SK-N-SH (cell line): ENCODE data around the gene ATR. TPM values are rescaled to one million over a fixed set of nuclear protein-coding genes. Genes with fewer than 3 reads are reported as not detected.

Experiments used
- CTCF ChIA-PET: fragments of 300-600, 350-600 bp; formaldehyde crosslinking; extraction: SDS; loops from one replicate; lab custom pipeline; 2021; lab: Yijun Ruan, JAX
- POLR2A ChIA-PET: fragments of 350-600 bp; sonication (Branson Sonifier 250); formaldehyde crosslinking; extraction: SDS; loops from one replicate; lab custom pipeline; 2020; ENCODE audit warnings: antibody characterized with exemption, inconsistent platforms; lab: Yijun Ruan, JAX
- DNase-seq: peaks from one replicate; pipeline ENCODE4 v3.0.0; 2012
- H2AFZ ChIP-seq: fragments of 200-600 bp; sonication (generic); 2 replicates; pipeline ENCODE4 v1.8.1; 2016; ENCODE audit warnings: antibody characterized with exemption, mild to moderate bottlenecking, low read depth
- H3F3A ChIP-seq: fragments of 200-600 bp; sonication (generic); replicated peaks from 2 replicates; pipeline ENCODE3; 2016; ENCODE audit warnings: antibody characterized with exemption, mild to moderate bottlenecking; ENCODE audit not compliant: insufficient read depth
- H3K27ac ChIP-seq, 2 experiments: fragments of 200-500 bp in 1 of 2; fragments of 200-600 bp in 1 of 2; sonication (Bioruptor generic) in 1 of 2; sonication (generic), shearing (Covaris generic) in 1 of 2; 2 replicates each; pipeline versions ENCODE4 v1.5.1 to v1.6.1; 2014 to 2016; ENCODE audit warnings: low read depth in 2 of 2, inconsistent platforms in 1 of 2, low read length in 1 of 2, mild to moderate bottlenecking in 1 of 2, mixed read lengths in 1 of 2
- H3K27me3 ChIP-seq: fragments of 200-600 bp; sonication (generic), shearing (Covaris generic); 2 replicates; pipeline ENCODE4 v1.6.1; 2016; ENCODE audit warnings: mixed run types; ENCODE audit not compliant: insufficient read depth
- H3K36me3 ChIP-seq, 2 experiments: fragments of 200-500 bp in 1 of 2; fragments of 200-600 bp in 1 of 2; sonication (Bioruptor generic) in 1 of 2; sonication (generic) in 1 of 2; replicated peaks in 1 of 2; 2 replicates each; pipeline versions ENCODE3 to v1.5.1; 2014 to 2016; ENCODE audit warnings: low read length in 1 of 2, mild to moderate bottlenecking in 1 of 2; ENCODE audit not compliant: insufficient read depth in 2 of 2, control insufficient read depth in 1 of 2
- H3K4me1 ChIP-seq, 2 experiments: fragments of 200-500 bp in 1 of 2; fragments of 200-600 bp in 1 of 2; sonication (Bioruptor generic) in 1 of 2; sonication (generic), shearing (Covaris generic) in 1 of 2; 2 replicates each; pipeline versions ENCODE4 v1.5.1 to v1.6.1; 2014 to 2016; ENCODE audit warnings: low read depth in 1 of 2, low read length in 1 of 2, mixed run types in 1 of 2; ENCODE audit not compliant: insufficient read depth in 2 of 2, control insufficient read depth in 1 of 2
- H3K4me2 ChIP-seq: fragments of 200-600 bp; sonication (generic), shearing (Covaris generic); 2 replicates; pipeline ENCODE4 v1.6.1; 2017; ENCODE audit warnings: mixed run types
- H3K4me3 ChIP-seq, 2 experiments: fragments of 200-500 bp in 1 of 2; fragments of 200-600 bp in 1 of 2; sonication (Bioruptor generic) in 1 of 2; sonication (generic), shearing (Covaris generic) in 1 of 2; 2 replicates each; pipeline versions ENCODE4 v1.5.1 to v1.8.1; 2014 to 2016; ENCODE audit warnings: low read depth in 2 of 2, inconsistent platforms in 1 of 2, low read length in 1 of 2, mild to moderate bottlenecking in 1 of 2, mixed read lengths in 1 of 2, moderate library complexity in 1 of 2
- H3K79me2 ChIP-seq: fragments of 200-600 bp; sonication (generic); 2 replicates; pipeline ENCODE4 v1.8.1; 2017; ENCODE audit warnings: mild to moderate bottlenecking; ENCODE audit not compliant: insufficient read depth
- H3K9ac ChIP-seq: fragments of 200-600 bp; sonication (generic); 2 replicates; pipeline ENCODE4 v1.6.1; 2017; ENCODE audit warnings: mixed run types
- H3K9me2 ChIP-seq: fragments of 200-600 bp; sonication (generic); 2 replicates; pipeline ENCODE4 v1.6.1; 2017; ENCODE audit warnings: mixed run types
- H3K9me3 ChIP-seq: fragments of 200-600 bp; sonication (generic); 2 replicates; pipeline ENCODE4 v1.6.1; 2017; ENCODE audit warnings: mixed run types, mild to moderate bottlenecking, moderate library complexity
- H4K20me1 ChIP-seq: fragments of 200-600 bp; sonication (generic); 2 replicates; pipeline ENCODE4 v1.6.1; 2017; ENCODE audit warnings: mild to moderate bottlenecking, mixed run types; ENCODE audit not compliant: insufficient read depth
- CHD2 ChIP-seq: fragments of 150-350 bp; IDR thresholded peaks from 2 replicates; pipeline ENCODE4 v1.6.1; 2018; ENCODE audit warnings: low read length; ENCODE audit not compliant: partially characterized antibody
- EZH2phosphoT487 ChIP-seq: fragments of 200-600 bp; sonication (generic); IDR thresholded peaks from 2 replicates; pipeline ENCODE4 v1.6.1; 2017; ENCODE audit warnings: low read depth, mixed run types, mild to moderate bottlenecking, antibody characterized with exemption, moderate library complexity, borderline replicate concordance
- FOSL2 ChIP-seq: IDR thresholded peaks from 2 replicates; pipeline ENCODE4 v1.4.0; 2012; ENCODE audit warnings: low read depth, mild to moderate bottlenecking, moderate library complexity, borderline replicate concordance
- FOXJ3 ChIP-seq: sonication (generic); formaldehyde crosslinking; IDR thresholded peaks from 2 replicates; pipeline ENCODE4 v1.5.1; 2020; ENCODE audit warnings: mild to moderate bottlenecking, missing genetic modification reagents
- GATA2 ChIP-seq: sonication (generic); formaldehyde crosslinking; IDR thresholded peaks from 2 replicates; pipeline ENCODE4 v1.5.0; 2020; ENCODE audit warnings: mild to moderate bottlenecking, missing genetic modification reagents
- JUND ChIP-seq: IDR thresholded peaks from 2 replicates; pipeline ENCODE4 v1.4.0; 2012
- MEF2A ChIP-seq: IDR thresholded peaks from 2 replicates; pipeline ENCODE4 v1.4.0; 2012; ENCODE audit warnings: low read depth, borderline replicate concordance
- NFIC ChIP-seq: IDR thresholded peaks from 2 replicates; pipeline ENCODE4 v1.4.0; 2012; ENCODE audit warnings: borderline replicate concordance
- NRF1 ChIP-seq: IDR thresholded peaks from 2 replicates; pipeline ENCODE4 v1.6.1; 2012; ENCODE audit warnings: low read depth, mild to moderate bottlenecking, low read length
- PBX3 ChIP-seq: IDR thresholded peaks from 2 replicates; pipeline ENCODE4; 2012
- POLR2AphosphoS5 ChIP-seq: IDR thresholded peaks from 2 replicates; pipeline ENCODE4 v1.6.1; 2012; ENCODE audit warnings: low read depth, low read length
- RAD21 ChIP-seq: IDR thresholded peaks from 2 replicates; pipeline ENCODE4 v1.6.1; 2012; ENCODE audit warnings: mild to moderate bottlenecking, low read length
- RFX5 ChIP-seq: IDR thresholded peaks from 2 replicates; pipeline ENCODE4 v1.6.1; 2012; ENCODE audit warnings: mild to moderate bottlenecking, improper control_type of control experiment, low read length
- SIN3A ChIP-seq: IDR thresholded peaks from 2 replicates; pipeline ENCODE4 v1.6.1; 2012; ENCODE audit warnings: low read depth, mild to moderate bottlenecking, low read length, moderate library complexity, borderline replicate concordance
- SMC3 ChIP-seq: IDR thresholded peaks from 2 replicates; pipeline ENCODE4 v1.6.1; 2012; ENCODE audit warnings: low read depth, low read length, improper control_type of control experiment
- WGBS: methylation state at CpG from one replicate; pipeline ENCODE4 v1.1.6; 2017; ENCODE audit warnings: low lambda C conversion rate; 5-methylcytosine and 5-hydroxymethylcytosine counted together
- polyA plus RNA-seq, 3 experiments: library from polyadenylated mRNA; depleted of rRNA; stranded (reverse); fragments of >200 nt; gene quantifications; 2 replicates each; pipeline ENCODE4 v1.2.3, GENCODE V29; 2012
- TF ChIP-seq, protein P1 (sequence below): fragments of 200-600 bp; sonication (generic); IDR thresholded peaks from 2 replicates; pipeline ENCODE4 v1.6.1; 2017; ENCODE audit warnings: antibody characterized with exemption, mild to moderate bottlenecking, moderate library complexity
- TF ChIP-seq, protein P2 (sequence below): IDR thresholded peaks from 2 replicates; pipeline ENCODE4 v1.4.0; 2012; ENCODE audit warnings: low read depth
- TF ChIP-seq, protein P3 (sequence below): IDR thresholded peaks from 2 replicates; pipeline ENCODE4 v1.6.1; 2012; ENCODE audit warnings: mild to moderate bottlenecking, low read depth, low read length, moderate library complexity
- TF ChIP-seq, protein P4 (sequence below): fragments of 150-350 bp; IDR thresholded peaks from 2 replicates; pipeline ENCODE4 v1.6.1; 2016; ENCODE audit warnings: mild to moderate bottlenecking, low read depth, low read length
- TF ChIP-seq, protein P5 (sequence below): IDR thresholded peaks from 2 replicates; pipeline ENCODE4 v1.4.0; 2012; ENCODE audit warnings: low read depth, borderline replicate concordance

Gene ATR
- polyA plus RNA-seq, 1 of the 3 experiments (the other 2 are of a cell fraction) = 7.3 TPM

- no peaks in the 10 kb centered on the region for H3K9me2 ChIP-seq
- no peak for DNase-seq
- ChIA-PET POLR2A (no interaction called here), CTCF (no interaction called here)
- H3K9me3 ChIP-seq = no peaks in the 10 kb centered on the region
- peaks cover 6% of the 10 kb centered on the region for H3F3A ChIP-seq
- no peak overlapping the region for H3K27ac ChIP-seq
- H3K36me3 ChIP-seq = peaks cover 38 to 52% of the 10 kb centered on the region in 2 experiments
- H3K4me1 ChIP-seq = no peaks in the 10 kb centered on the region
- no peak overlapping the region for H3K9ac ChIP-seq
- H4K20me1 ChIP-seq = no peaks in the 10 kb centered on the region
- no peak overlapping the region for H2AFZ ChIP-seq
- WGBS = 93% methylated on average over 3 of the region's 3 CpGs
- TF ChIP-seq FOSL2 = no peak
- no peak for TF ChIP-seq POLR2AphosphoS5
- TF ChIP-seq SMC3 = no peak
- TF ChIP-seq CHD2 = no peak
- TF ChIP-seq, protein P1, sequence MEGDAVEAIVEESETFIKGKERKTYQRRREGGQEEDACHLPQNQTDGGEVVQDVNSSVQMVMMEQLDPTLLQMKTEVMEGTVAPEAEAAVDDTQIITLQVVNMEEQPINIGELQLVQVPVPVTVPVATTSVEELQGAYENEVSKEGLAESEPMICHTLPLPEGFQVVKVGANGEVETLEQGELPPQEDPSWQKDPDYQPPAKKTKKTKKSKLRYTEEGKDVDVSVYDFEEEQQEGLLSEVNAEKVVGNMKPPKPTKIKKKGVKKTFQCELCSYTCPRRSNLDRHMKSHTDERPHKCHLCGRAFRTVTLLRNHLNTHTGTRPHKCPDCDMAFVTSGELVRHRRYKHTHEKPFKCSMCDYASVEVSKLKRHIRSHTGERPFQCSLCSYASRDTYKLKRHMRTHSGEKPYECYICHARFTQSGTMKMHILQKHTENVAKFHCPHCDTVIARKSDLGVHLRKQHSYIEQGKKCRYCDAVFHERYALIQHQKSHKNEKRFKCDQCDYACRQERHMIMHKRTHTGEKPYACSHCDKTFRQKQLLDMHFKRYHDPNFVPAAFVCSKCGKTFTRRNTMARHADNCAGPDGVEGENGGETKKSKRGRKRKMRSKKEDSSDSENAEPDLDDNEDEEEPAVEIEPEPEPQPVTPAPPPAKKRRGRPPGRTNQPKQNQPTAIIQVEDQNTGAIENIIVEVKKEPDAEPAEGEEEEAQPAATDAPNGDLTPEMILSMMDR = no peak
- TF ChIP-seq, protein P2, sequence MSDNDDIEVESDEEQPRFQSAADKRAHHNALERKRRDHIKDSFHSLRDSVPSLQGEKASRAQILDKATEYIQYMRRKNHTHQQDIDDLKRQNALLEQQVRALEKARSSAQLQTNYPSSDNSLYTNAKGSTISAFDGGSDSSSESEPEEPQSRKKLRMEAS = no peak
- TF ChIP-seq GATA2 = no peak
- TF ChIP-seq, protein P3, sequence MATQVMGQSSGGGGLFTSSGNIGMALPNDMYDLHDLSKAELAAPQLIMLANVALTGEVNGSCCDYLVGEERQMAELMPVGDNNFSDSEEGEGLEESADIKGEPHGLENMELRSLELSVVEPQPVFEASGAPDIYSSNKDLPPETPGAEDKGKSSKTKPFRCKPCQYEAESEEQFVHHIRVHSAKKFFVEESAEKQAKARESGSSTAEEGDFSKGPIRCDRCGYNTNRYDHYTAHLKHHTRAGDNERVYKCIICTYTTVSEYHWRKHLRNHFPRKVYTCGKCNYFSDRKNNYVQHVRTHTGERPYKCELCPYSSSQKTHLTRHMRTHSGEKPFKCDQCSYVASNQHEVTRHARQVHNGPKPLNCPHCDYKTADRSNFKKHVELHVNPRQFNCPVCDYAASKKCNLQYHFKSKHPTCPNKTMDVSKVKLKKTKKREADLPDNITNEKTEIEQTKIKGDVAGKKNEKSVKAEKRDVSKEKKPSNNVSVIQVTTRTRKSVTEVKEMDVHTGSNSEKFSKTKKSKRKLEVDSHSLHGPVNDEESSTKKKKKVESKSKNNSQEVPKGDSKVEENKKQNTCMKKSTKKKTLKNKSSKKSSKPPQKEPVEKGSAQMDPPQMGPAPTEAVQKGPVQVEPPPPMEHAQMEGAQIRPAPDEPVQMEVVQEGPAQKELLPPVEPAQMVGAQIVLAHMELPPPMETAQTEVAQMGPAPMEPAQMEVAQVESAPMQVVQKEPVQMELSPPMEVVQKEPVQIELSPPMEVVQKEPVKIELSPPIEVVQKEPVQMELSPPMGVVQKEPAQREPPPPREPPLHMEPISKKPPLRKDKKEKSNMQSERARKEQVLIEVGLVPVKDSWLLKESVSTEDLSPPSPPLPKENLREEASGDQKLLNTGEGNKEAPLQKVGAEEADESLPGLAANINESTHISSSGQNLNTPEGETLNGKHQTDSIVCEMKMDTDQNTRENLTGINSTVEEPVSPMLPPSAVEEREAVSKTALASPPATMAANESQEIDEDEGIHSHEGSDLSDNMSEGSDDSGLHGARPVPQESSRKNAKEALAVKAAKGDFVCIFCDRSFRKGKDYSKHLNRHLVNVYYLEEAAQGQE = no peak
- no peak for TF ChIP-seq EZH2phosphoT487
- no peak for TF ChIP-seq FOXJ3 (CRISPR knock-in tag)
- TF ChIP-seq JUND = no peak
- TF ChIP-seq NFIC = no peak
- TF ChIP-seq RFX5 = no peak
- TF ChIP-seq PBX3 = no peak
- TF ChIP-seq, protein P4, sequence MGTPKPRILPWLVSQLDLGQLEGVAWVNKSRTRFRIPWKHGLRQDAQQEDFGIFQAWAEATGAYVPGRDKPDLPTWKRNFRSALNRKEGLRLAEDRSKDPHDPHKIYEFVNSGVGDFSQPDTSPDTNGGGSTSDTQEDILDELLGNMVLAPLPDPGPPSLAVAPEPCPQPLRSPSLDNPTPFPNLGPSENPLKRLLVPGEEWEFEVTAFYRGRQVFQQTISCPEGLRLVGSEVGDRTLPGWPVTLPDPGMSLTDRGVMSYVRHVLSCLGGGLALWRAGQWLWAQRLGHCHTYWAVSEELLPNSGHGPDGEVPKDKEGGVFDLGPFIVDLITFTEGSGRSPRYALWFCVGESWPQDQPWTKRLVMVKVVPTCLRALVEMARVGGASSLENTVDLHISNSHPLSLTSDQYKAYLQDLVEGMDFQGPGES = no peak
- TF ChIP-seq RAD21 = no peak
- no peak for TF ChIP-seq SIN3A
- TF ChIP-seq, protein P5, sequence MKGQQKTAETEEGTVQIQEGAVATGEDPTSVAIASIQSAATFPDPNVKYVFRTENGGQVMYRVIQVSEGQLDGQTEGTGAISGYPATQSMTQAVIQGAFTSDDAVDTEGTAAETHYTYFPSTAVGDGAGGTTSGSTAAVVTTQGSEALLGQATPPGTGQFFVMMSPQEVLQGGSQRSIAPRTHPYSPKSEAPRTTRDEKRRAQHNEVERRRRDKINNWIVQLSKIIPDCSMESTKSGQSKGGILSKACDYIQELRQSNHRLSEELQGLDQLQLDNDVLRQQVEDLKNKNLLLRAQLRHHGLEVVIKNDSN = no peak
- TF ChIP-seq NRF1 = no peak
- TF ChIP-seq MEF2A = no peak
- no peaks in the 10 kb centered on the region for H3K79me2 ChIP-seq
- H3K4me3 ChIP-seq = no peak overlapping the region
- no peak overlapping the region for H3K4me2 ChIP-seq
- H3K27me3 ChIP-seq = no peaks in the 10 kb centered on the region
Observed at GRCh38 chr3:142460689-142461088, 117.8 kb downstream of the ATR start.
